ENCODE data around the gene IL18R1. TPM values are rescaled to one million over a fixed set of nuclear protein-coding genes. Genes with fewer than 3 reads are reported as not detected.

Gene IL18R1
- total RNA-seq, 4 donors from 2014 or later: 1.6 to 3.6 (median 2.6) TPM

GRCh38 chr2:102444233-102444632 lies 88.6 kb downstream of the IL18R1 start:
- no peak overlapping the region for H3K4me3 ChIP-seq (ENCODE audit: low read depth, poor library complexity, severe bottlenecking)
- intact Hi-C loops (cut with DNase I; ENCODE audit: low total_unique reads): no loop called here
- WGBS, 2 donors: 83 to 89% methylated on average over 3 of the region's 3 CpGs
- TF ChIP-seq POLR2A (IDR thresholded peaks at IDR 0.05) (no peak), CTCF (IDR thresholded peaks at IDR 0.05) (no peak)
- DNase-seq (ENCODE audit: low spot score in 2 of 2): no peak

GRCh38 chr2:102446936-102447335 lies 91.3 kb downstream of the IL18R1 start:
- TF ChIP-seq CTCF (IDR thresholded peaks at IDR 0.05) (no peak), POLR2A (IDR thresholded peaks at IDR 0.05) (no peak)
- DNase-seq (ENCODE audit: low spot score in 2 of 2): no peak
- 97% methylated on average over 9 of the region's 9 CpGs for WGBS, 2 donors
- intact Hi-C loops (cut with DNase I; ENCODE audit: low total_unique reads): no loop called here
- H3K4me3 ChIP-seq (ENCODE audit: low read depth, poor library complexity, severe bottlenecking): no peak overlapping the region

Small RNA genes within 50 kb of the gene (microRNA-seq; reads per million reads assigned to microRNA genes)
- 0 to 2.3 reads per million in 2 donors for gene MIR4772 (ENCODE audit: borderline number of aligned reads in 1 of 2, borderline replicate concordance in 2 of 2)

Other genes with a start within 250 kb of the IL18R1 start
- gene IL1R1, start 213.1 kb upstream of the IL18R1 start, total RNA-seq: 10 to 100 TPM; 43.2 to 92.9 (median 53.0) TPM
- 10 to 100 TPM; 12.7 to 21.9 (median 18.5) TPM for gene IL1RL2, start 168.8 kb upstream of the IL18R1 start, total RNA-seq
- 1 to 10 TPM in 3 of 4 donors, under 1 TPM in 1; 0.88 to 5.8 (median 1.9) TPM for gene IL1RL1, start 44.2 kb upstream of the IL18R1 start, total RNA-seq
- under 1 TPM in 3 of 4 donors, not detected in 1; 0.21 to 0.39 (median 0.23) TPM for gene IL18RAP, start 67.4 kb downstream of the IL18R1 start, total RNA-seq
- gene SLC9A4, start 117.4 kb downstream of the IL18R1 start, total RNA-seq: 1 to 10 TPM in 1 of 4 donors, under 1 TPM in 2, not detected in 1; 0.15 to 2.7 (median 0.74) TPM